Measurements from ENCODE around the gene RNF207. TPM values are rescaled to one million over a fixed set of nuclear protein-coding genes. Genes with fewer than 3 reads are reported as not detected.

Gene RNF207
- total and polyA plus RNA-seq, 2 donors (not counting 3 experiments of a cell fraction or from before 2014, with no cell fraction given) = 3.2 to 8.2 TPM

DNA sequence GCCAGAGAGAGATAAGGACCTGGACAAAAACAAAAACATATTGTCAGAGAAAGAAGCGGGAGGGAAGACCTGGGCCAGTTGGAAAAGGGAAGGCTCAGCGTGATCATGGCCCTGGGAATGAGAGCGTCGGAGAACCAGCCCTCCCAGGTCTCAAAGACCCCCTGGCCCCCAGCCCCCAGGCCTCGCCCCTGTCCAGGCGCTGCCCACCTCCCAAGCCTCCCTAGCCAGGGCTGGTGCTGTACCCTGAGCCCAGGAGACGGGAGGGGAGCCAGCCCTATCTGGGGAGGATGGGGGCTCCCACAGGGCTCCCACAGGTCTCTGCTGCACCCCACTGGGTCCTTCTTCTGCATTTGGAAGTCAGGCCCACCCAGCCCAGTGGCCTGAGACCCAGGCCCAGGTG, 40.9 kb upstream of the RNF207 start:
- Histone ChIP-seq H3K9ac (replicated peaks; ENCODE audit: extremely low read depth, insufficient read depth, low read length) (no peak overlapping the region), H3K4me2 (ENCODE audit: insufficient read depth, low read length) (no peak overlapping the region), H3K9me1 (replicated peaks; ENCODE audit: control insufficient read depth, extremely low read depth, insufficient read depth, low read length) (no peaks in the 10 kb centered on the region), H4K20me1 (replicated peaks; ENCODE audit: control insufficient read depth, extremely low read depth, insufficient read depth, low read length) (no peaks in the 10 kb centered on the region), H3K79me2 (ENCODE audit: control insufficient read depth, insufficient read depth, low read length) (no peaks in the 10 kb centered on the region), H3K4me1 (ENCODE audit: control insufficient read depth, extremely low read depth, insufficient read depth, low read length) (no peaks in the 10 kb centered on the region), H3K4me3 (replicated peaks in 1 of 3; ENCODE audit: insufficient read depth in 1 of 3, low read depth in 1 of 3, low read length in 3 of 3) (no peak overlapping the region), H2AFZ (ENCODE audit: low read depth, low read length) (no peak overlapping the region), H3K27ac (ENCODE audit: insufficient read depth, low read depth, low read length) (no peak overlapping the region), H3K36me3 (ENCODE audit: control insufficient read depth in 2 of 2, extremely low read depth in 1 of 2, insufficient read depth in 2 of 2, low read length in 2 of 2) (no peaks in the 10 kb centered on the region), H3K27me3 (ENCODE audit: control insufficient read depth in 2 of 2, insufficient read depth in 2 of 2, low read length in 2 of 2) (no peaks in the 10 kb centered on the region), H3K9me3 (replicated peaks; ENCODE audit: control insufficient read depth, insufficient read depth, low read length) (no peaks in the 10 kb centered on the region)
- DNase-seq (ENCODE audit: low read depth, low spot score) (no peak), FAIRE-seq (no peak)
- no TSS peak for BruUV-seq (replicated peaks)
- TF ChIP-seq POLR2AphosphoS5 (IDR thresholded peaks at IDR 0.05; ENCODE audit: insufficient read depth, low read depth, low read length) = no peak
- no peak for TF ChIP-seq MYC (IDR thresholded peaks at IDR 0.05; ENCODE audit: low read depth, low read length)
- TF ChIP-seq, protein P1, sequence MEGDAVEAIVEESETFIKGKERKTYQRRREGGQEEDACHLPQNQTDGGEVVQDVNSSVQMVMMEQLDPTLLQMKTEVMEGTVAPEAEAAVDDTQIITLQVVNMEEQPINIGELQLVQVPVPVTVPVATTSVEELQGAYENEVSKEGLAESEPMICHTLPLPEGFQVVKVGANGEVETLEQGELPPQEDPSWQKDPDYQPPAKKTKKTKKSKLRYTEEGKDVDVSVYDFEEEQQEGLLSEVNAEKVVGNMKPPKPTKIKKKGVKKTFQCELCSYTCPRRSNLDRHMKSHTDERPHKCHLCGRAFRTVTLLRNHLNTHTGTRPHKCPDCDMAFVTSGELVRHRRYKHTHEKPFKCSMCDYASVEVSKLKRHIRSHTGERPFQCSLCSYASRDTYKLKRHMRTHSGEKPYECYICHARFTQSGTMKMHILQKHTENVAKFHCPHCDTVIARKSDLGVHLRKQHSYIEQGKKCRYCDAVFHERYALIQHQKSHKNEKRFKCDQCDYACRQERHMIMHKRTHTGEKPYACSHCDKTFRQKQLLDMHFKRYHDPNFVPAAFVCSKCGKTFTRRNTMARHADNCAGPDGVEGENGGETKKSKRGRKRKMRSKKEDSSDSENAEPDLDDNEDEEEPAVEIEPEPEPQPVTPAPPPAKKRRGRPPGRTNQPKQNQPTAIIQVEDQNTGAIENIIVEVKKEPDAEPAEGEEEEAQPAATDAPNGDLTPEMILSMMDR (IDR thresholded peaks at IDR 0.05; ENCODE audit: extremely low read depth in 1 of 2, insufficient read depth in 1 of 2, low read depth in 1 of 2, low read length in 2 of 2) = no peak
- TF ChIP-seq POLR2A (IDR thresholded peaks at IDR 0.05; ENCODE audit: low read depth, low read length) = no peak
- TF ChIP-seq JUN (IDR thresholded peaks at IDR 0.05; ENCODE audit: borderline replicate concordance, insufficient read depth, insufficient read length, low read depth) = no peak
- no peak for TF ChIP-seq EZH2 (IDR thresholded peaks at IDR 0.05; ENCODE audit: borderline replicate concordance, low read depth, low read length, severe bottlenecking)
- TF ChIP-seq GATA2 (IDR thresholded peaks at IDR 0.05; ENCODE audit: insufficient read depth, insufficient read length, low read depth, low read length) = no peak
- TF ChIP-seq, protein P2, sequence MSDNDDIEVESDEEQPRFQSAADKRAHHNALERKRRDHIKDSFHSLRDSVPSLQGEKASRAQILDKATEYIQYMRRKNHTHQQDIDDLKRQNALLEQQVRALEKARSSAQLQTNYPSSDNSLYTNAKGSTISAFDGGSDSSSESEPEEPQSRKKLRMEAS (IDR thresholded peaks at IDR 0.05; ENCODE audit: insufficient read depth, insufficient read length) = no peak
- TF ChIP-seq FOS (IDR thresholded peaks at IDR 0.05; ENCODE audit: borderline replicate concordance, insufficient read depth, low read length) = no peak
- POLR2A ChIA-PET = no interaction called here
- intact Hi-C loops (cut with micrococcal nuclease) (no loop called here), dilution Hi-C loops (cut with MboI; ENCODE audit: extremely low pct_ligation_motif_present, low sequenced_read_pairs) (no loop called here)
- CTCF ChIA-PET = interaction anchor here (1.6 kb wide), 1 partner anchor 40 kb away, joined by 4 read pairs; no protein-coding TSS in a partner anchor

Data from endothelial cell of umbilical vein (primary cell).